K562 (cell line): ENCODE results near the gene POGLUT2.

Source experiments
- EWSR1 ChIP-seq: fragments of 450-650 bp; IDR thresholded peaks from 2 replicates; pipeline ENCODE4 v1.6.1; 2018; ENCODE audit warnings: borderline replicate concordance, mild to moderate bottlenecking, low read depth, moderate library complexity; ENCODE audit not compliant: partially characterized antibody
- MYNN ChIP-seq, 2 experiments: sonication (generic); formaldehyde crosslinking in 1 of 2; IDR thresholded peaks; 2 replicates each; pipeline versions ENCODE4 v1.5.0 to v1.6.1; 2016 to 2020; ENCODE audit warnings: antibody characterized with exemption in 1 of 2, missing genetic modification reagents in 1 of 2
- TF ChIP-seq, protein P1 (sequence below): IDR thresholded peaks from 3 replicates; pipeline ENCODE4 v1.6.1; 2011; ENCODE audit warnings: borderline replicate concordance, mild to moderate bottlenecking, moderate library complexity; ENCODE audit not compliant: insufficient read length; ENCODE audit errors: extremely low read depth
- TF ChIP-seq, protein P2 (sequence below), 2 experiments: IDR thresholded peaks; 2 replicates each; pipeline ENCODE4 v1.6.1; 2012; ENCODE audit warnings: improper control_type of control experiment in 2 of 2, low read depth in 2 of 2, low read length in 2 of 2, borderline replicate concordance in 1 of 2
- TF ChIP-seq, protein P3 (sequence below), 3 experiments: IDR thresholded peaks in 2 of 3; conservative IDR thresholded peaks in 1 of 3; 2 replicates each; pipeline ENCODE4 v1.5.1; 2011 to 2012; ENCODE audit warnings: low read length in 3 of 3, mild to moderate bottlenecking in 3 of 3, control low read depth in 2 of 3, improper control_type of control experiment in 1 of 3, inconsistent platforms in 1 of 3, low read depth in 1 of 3, mixed read lengths in 1 of 3, moderate library complexity in 1 of 3; ENCODE audit not compliant: insufficient read depth in 2 of 3
- TF ChIP-seq, protein P4 (sequence below), 2 experiments: fragments of 450-650 bp in 1 of 2; IDR thresholded peaks; 2 replicates each; pipeline ENCODE4 v1.6.1; 2011 to 2017; ENCODE audit warnings: low read depth in 2 of 2, antibody characterized with exemption in 1 of 2, borderline replicate concordance in 1 of 2, low read length in 1 of 2, mild to moderate bottlenecking in 1 of 2, mixed read lengths in 1 of 2; ENCODE audit not compliant: control insufficient read depth in 1 of 2

DNA sequence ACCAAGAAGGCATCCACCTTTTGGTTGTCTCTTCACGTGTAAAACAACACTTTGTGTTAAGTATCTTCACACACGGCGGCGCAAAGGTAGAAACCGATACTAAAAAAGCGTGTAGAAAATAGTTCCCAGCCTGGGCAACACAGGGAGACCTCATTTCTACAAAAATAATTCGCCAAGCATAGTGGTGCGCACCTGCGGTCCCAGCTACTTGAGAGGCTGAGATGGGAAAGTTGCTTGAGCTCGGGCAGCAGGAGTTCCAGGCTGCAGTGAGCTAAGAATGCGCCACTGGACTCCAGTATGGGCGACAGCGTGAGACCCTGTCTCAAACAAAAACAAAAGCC, 46.5 kb upstream of the POGLUT2 start:
- TF ChIP-seq, protein P1, sequence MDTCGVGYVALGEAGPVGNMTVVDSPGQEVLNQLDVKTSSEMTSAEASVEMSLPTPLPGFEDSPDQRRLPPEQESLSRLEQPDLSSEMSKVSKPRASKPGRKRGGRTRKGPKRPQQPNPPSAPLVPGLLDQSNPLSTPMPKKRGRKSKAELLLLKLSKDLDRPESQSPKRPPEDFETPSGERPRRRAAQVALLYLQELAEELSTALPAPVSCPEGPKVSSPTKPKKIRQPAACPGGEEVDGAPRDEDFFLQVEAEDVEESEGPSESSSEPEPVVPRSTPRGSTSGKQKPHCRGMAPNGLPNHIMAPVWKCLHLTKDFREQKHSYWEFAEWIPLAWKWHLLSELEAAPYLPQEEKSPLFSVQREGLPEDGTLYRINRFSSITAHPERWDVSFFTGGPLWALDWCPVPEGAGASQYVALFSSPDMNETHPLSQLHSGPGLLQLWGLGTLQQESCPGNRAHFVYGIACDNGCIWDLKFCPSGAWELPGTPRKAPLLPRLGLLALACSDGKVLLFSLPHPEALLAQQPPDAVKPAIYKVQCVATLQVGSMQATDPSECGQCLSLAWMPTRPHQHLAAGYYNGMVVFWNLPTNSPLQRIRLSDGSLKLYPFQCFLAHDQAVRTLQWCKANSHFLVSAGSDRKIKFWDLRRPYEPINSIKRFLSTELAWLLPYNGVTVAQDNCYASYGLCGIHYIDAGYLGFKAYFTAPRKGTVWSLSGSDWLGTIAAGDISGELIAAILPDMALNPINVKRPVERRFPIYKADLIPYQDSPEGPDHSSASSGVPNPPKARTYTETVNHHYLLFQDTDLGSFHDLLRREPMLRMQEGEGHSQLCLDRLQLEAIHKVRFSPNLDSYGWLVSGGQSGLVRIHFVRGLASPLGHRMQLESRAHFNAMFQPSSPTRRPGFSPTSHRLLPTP, result no peak
- TF ChIP-seq, protein P2, sequence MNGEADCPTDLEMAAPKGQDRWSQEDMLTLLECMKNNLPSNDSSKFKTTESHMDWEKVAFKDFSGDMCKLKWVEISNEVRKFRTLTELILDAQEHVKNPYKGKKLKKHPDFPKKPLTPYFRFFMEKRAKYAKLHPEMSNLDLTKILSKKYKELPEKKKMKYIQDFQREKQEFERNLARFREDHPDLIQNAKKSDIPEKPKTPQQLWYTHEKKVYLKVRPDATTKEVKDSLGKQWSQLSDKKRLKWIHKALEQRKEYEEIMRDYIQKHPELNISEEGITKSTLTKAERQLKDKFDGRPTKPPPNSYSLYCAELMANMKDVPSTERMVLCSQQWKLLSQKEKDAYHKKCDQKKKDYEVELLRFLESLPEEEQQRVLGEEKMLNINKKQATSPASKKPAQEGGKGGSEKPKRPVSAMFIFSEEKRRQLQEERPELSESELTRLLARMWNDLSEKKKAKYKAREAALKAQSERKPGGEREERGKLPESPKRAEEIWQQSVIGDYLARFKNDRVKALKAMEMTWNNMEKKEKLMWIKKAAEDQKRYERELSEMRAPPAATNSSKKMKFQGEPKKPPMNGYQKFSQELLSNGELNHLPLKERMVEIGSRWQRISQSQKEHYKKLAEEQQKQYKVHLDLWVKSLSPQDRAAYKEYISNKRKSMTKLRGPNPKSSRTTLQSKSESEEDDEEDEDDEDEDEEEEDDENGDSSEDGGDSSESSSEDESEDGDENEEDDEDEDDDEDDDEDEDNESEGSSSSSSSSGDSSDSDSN (IDR thresholded peaks at IDR 0.05; ENCODE audit: borderline replicate concordance in 1 of 2, low read depth in 2 of 2, low read length in 2 of 2), result no peak
- TF ChIP-seq MYNN (IDR thresholded peaks at IDR 0.05) (no peak), MYNN (CRISPR knock-in tag; IDR thresholded peaks at IDR 0.05) (no peak), EWSR1 (no peak)
- TF ChIP-seq, protein P3, sequence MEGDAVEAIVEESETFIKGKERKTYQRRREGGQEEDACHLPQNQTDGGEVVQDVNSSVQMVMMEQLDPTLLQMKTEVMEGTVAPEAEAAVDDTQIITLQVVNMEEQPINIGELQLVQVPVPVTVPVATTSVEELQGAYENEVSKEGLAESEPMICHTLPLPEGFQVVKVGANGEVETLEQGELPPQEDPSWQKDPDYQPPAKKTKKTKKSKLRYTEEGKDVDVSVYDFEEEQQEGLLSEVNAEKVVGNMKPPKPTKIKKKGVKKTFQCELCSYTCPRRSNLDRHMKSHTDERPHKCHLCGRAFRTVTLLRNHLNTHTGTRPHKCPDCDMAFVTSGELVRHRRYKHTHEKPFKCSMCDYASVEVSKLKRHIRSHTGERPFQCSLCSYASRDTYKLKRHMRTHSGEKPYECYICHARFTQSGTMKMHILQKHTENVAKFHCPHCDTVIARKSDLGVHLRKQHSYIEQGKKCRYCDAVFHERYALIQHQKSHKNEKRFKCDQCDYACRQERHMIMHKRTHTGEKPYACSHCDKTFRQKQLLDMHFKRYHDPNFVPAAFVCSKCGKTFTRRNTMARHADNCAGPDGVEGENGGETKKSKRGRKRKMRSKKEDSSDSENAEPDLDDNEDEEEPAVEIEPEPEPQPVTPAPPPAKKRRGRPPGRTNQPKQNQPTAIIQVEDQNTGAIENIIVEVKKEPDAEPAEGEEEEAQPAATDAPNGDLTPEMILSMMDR (IDR thresholded peaks at IDR 0.05 in 2 of 3, conservative IDR thresholded peaks at IDR 0.05 in 1 of 3; ENCODE audit: insufficient read depth in 2 of 3, low read depth in 1 of 3, low read length in 3 of 3), result no peak
- TF ChIP-seq, protein P4, sequence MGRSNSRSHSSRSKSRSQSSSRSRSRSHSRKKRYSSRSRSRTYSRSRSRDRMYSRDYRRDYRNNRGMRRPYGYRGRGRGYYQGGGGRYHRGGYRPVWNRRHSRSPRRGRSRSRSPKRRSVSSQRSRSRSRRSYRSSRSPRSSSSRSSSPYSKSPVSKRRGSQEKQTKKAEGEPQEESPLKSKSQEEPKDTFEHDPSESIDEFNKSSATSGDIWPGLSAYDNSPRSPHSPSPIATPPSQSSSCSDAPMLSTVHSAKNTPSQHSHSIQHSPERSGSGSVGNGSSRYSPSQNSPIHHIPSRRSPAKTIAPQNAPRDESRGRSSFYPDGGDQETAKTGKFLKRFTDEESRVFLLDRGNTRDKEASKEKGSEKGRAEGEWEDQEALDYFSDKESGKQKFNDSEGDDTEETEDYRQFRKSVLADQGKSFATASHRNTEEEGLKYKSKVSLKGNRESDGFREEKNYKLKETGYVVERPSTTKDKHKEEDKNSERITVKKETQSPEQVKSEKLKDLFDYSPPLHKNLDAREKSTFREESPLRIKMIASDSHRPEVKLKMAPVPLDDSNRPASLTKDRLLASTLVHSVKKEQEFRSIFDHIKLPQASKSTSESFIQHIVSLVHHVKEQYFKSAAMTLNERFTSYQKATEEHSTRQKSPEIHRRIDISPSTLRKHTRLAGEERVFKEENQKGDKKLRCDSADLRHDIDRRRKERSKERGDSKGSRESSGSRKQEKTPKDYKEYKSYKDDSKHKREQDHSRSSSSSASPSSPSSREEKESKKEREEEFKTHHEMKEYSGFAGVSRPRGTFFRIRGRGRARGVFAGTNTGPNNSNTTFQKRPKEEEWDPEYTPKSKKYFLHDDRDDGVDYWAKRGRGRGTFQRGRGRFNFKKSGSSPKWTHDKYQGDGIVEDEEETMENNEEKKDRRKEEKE (IDR thresholded peaks at IDR 0.05; ENCODE audit: borderline replicate concordance in 1 of 2, control insufficient read depth in 1 of 2, low read depth in 2 of 2, low read length in 1 of 2), result no peak
